Hematopoietic multipotent progenitor cell treated with erythropoietin and hydrocortisone succinate and interleukin-3 and kit ligand, for 17 days (in vitro differentiated cells): ENCODE results near the gene PYM1.
"Not testable (repeated sequence)": the region's sequence is repeated elsewhere in the genome, so short reads cannot be mapped to it uniquely, and the experiment has no call there.

Source experiments
- DNase-seq: peaks from one replicate; pipeline ENCODE4 v3.0.0-alpha.2; 2015; ENCODE audit warnings: low spot score

The PYM1 gene

DNA sequence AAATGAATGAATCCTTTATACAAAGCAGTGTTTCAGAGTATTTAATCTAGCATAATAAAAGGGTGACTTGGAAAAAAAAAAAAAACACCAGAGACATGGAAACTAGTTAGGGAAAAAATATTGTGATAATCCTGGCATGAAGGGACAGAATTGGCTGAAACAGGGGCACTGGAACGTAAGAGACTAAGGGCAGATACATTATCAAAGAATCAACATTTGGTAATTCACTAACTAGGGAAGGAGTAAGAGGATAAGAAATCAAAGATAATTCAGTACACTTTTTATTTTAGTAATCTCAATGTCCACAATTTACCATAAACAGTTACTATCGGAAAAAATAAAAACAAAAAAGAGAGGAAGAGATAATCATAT is 18.2 kb downstream of the PYM1 start:
- DNase-seq: no peak

DNA sequence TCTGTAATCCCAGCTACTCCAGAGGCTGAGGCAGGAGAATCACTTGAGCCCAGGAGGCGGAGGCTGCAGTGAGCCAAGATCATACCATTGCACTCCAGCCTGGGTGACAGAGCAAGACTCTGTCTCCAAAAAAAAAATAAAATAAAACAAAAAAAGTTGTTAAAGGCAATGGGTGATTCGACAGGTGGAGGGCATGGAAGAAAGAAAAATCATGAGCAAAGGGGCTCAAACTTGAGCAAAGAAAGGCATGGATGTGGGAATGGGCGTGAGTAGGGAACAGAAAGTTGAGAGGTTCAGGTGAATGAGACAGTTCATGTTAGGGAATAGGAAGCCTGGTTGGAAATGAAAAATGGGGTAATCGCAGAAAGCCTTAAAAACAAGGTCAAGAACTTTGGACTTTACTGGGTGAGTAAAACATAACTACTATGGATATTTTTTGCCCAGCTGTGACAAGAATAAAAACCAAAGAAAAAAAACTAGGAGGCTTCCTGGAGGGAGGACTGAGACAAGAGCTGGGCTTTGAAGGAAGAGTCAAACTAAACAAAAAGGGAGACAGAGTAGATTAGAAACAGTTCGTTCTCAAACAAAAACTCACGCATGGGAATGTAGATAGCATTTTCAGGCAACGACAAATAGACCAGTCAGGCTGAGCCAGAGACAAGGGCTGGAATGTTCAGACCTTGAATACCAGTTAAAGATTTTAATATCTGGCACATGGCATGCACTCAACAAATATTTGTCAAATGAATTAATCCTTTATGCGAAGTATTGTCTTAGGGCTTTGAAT is 18.8 kb downstream of the PYM1 start:
- DNase-seq: no peak

DNA sequence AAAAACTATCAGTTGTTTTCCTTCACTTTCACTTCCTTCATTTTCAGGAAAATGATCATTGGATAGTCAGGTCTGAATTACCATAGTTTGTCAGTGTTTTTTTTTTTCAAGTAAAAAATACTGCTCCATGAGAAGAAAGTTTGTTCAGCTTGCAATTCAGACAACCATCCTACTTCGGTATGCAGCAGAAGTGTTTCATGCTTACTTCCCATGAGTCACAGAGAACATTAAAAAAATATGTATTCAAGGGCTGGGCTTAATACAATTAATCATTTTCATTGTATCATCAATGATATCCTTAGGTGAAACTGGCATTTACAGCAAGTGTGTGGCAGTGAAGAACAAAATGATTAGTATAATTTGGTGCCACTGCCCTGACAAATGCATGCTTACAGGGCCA is 21.6 kb downstream of the PYM1 start:
- no peak for DNase-seq

DNA sequence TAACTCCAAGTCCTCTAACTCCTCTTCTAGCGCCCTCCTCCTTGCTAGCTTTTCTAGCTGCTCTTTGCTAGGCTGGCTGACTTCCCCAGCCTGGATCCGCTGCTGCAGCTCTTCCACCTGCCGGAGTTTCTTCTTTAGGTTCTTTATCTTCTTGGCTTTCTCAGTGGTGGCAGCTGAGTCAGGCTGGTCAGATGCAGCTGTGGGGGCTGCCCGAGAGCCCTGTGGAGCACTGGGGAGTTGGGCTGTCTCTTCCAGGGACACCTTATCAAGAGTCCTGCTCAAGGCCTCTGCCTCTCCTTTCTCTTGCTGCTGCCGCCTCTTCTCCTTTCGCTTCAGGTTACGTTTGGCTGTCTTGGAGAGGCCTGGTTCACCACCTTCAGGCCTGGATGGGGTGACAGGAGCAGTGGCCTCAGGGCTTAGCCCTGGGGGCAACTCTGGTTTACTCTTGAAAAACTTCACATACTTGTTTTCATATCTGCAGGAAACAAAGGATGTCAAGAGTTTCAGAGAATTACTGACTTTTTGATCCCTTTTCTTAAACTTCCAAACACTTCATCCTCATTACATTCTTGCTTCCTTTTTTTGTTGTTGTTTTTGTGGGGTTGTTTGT is 25.7 kb downstream of the PYM1 start:
- DNase-seq: no peak

DNA sequence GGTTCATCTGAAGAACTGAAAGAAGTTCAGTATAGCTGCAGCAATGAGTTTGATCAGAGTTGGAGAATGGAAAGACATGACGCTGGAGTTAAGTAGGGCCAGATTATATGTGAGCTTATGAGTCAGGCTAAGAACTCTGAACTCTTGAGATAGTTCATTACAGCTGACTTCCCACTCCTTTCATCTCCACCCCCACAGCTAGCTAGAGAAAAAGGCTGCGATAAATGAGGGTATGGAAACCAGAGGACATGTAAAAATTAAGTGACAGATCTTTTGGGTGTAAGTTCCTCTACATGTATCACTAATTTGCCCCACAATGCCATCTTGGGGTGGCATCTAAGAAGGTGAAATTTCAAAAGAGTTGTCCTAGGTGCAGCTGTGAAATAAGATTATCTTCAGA is 28.6 kb downstream of the PYM1 start:
- no peak for DNase-seq

- DNase-seq: no peak
Observed at GRCh38 chr12:55893723-55894122, 34.0 kb downstream of the PYM1 start.

- DNase-seq: no peak
Observed at GRCh38 chr12:55891310-55891709, 36.4 kb downstream of the PYM1 start.

DNA sequence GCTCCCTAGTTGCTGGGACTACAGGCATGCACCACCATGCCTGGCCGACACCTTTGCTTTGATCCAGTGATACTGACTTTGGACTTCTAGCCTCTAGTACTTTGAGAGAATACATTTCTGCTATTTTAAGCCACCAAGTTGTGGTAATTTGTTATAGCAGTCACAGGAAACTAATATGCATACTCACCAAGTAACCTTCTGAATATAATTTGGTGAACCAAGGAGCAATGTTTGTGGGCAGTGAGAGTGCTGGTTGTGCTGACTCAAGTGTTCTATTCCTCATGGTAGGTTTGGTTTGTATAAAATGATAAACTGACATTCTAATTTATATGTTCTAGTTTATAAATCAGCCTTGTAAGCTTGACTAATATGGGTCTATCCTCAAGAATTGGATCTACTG is 42.6 kb downstream of the PYM1 start:
- no peak for DNase-seq

GRCh38 chr12:55877824-55878223 is 49.9 kb downstream of the PYM1 start:
- no peak for DNase-seq

DNA sequence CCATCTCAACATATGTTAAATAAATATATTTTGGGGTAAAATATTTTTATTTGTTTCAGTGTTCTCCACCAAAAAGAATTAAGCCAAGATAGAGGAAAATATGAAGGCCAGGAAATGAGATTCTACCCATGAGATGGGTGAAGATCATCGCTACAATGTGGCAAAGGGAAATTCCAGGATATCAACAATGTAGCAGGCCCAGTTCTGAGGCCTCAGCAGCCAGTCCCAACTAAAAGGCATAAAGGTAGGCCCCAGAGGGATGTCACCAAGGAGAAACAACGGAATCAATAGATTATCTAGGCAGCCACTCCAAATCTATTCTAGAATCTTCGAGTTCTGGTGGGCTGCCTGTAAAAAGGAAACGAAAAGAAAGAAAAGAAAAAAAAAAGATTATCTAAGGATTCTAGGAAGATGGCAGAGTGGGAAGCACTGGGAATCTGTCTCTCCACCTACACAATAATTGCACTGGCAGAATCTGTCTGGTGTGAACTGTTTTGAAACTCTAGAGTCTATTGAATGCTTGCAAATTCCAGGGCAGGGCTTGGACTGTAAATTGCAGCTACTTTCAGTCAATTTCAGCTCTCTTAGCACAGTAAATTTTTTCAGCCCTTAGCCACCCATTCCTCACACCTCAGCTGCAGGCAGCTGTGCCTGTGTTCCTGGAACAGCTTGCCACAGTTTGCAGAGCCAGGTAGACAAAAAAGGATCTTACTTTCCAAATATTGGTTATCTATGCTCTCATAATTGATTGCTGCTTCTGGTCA is 51.8 kb downstream of the PYM1 start:
- DNase-seq: no peak

GRCh38 chr12:55874443-55874842 is 53.3 kb downstream of the PYM1 start:
- DNase-seq: no peak

DNA sequence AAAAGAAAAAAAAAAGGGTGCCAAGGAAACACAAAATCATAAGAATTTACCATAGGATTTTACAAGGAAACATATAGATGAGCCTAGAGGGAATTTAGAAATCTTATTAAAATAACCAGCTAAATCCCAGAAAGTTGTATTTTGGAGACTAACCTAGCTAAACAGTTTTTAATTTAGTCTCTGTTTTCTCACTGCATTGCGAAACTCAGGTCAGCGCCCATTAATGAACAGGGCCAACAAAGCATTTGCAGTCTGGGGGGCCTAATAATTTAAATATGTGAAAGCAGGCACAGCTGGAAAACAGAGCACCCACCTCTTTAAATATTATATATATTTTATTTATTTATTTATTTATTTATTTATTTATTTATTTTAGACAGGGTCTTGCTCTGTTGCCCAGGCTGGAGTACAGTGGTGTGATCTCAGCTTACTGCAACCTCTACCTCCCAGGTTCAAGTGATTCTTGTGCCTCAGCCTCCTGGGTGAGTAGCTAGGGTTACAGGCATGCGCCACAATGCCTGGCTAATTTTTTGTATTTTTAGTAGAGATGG is 61.2 kb downstream of the PYM1 start:
- DNase-seq: not testable (repeated sequence)

- no peak for DNase-seq
Observed at GRCh38 chr12:55865327-55865726, 62.4 kb downstream of the PYM1 start.

- DNase-seq: not testable (repeated sequence)
Observed at GRCh38 chr12:55862931-55863330, 64.8 kb downstream of the PYM1 start.

DNA sequence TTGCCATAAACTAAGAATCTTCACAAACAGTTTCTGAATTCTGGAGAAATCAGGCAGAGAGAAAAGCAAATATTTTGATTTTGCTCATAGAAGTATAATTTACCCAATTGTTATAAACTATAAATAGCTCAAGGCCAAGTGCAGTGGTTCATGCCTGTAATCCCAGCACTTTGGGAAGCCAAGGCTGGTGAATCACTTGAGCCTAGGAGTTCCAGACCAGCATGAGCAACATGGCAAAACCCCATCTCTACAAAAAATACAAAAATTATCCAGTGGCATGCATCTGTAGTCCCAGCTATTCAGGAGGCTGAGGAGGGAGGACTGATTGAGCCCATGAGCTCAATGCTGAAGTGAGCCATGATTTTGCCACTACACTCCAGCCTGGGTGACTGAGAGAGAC is 65.4 kb downstream of the PYM1 start:
- no peak for DNase-seq

- DNase-seq: no peak
Observed at GRCh38 chr12:55861871-55862270, 65.8 kb downstream of the PYM1 start.

GRCh38 chr12:55861396-55861795 is 66.3 kb downstream of the PYM1 start:
- DNase-seq: no peak

GRCh38 chr12:55852740-55853139 is 75.0 kb downstream of the PYM1 start:
- no peak for DNase-seq
